DMS79 (cell line): ENCODE measurements around the gene TNP2.

Experiments used
- DNase-seq: peaks from one replicate; lab custom pipeline; 2025; lab: John Stamatoyannopoulos, UW

Gene TNP2

DNA sequence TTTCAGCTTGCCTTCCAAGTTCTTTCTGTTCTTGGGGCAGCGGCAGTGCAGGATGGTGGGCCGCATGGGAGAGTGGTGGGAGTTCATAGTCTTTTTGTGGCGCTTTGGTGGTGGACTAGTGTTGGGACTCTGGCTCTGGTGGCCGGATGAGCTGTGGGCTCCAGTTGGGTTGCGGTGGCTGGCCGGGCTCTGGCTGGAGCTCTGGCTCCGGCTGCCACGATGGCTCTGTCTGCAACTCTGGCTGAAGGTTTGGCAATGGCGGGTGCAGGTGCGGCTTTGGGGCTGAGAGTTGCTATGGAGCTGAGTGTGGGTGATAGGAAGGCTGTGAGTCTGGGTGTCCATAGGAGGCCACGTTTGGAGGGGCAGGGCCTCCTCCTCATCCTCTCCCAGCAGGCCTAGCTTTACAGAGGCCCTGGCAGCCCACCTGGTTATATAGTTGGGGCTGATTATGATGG lies at the start of gene TNP2:
TNP2 (minus strand) TSS at position 405 of the 455 bp plus-strand sequence; CDS start at position 342, 63 bp downstream.
- DNase-seq, result no peak

GRCh38 chr16:11318817-11319216 lies 49.7 kb upstream of the TNP2 start:
- no peak for DNase-seq

DNA sequence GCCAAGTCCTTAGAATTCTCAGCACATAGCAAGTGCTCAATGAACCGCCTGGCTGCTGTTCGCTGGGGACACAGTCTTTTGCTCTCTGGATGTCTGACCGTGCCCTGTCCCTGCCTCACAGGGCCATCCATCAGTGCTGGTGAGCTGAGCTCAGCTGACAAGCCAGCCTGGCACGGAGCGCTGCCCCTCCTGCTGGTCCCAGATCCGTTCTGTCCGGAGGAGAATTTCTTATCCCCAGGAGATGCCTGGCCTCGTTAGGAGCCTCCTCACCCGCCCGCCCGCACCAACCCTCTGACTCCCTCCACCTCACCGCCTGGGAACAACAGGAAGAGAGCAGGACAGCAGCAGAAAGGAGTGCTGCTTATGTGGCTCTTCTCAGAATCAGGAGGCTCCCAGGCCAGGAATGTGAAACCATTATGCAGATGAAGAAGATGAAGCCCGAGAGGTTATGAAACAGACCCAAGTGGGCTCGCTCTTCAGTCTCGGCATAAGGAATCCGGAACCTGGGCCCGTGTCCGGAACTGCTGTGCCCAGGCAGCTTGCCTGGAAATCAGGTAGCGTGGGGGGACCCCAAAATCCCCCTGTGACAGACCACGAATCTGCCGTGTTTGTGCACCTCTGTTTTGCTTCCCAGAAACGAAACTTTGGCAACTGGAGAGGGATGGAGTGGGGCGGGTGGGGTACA lies 47.3 kb upstream of the TNP2 start:
- no peak for DNase-seq

DNA sequence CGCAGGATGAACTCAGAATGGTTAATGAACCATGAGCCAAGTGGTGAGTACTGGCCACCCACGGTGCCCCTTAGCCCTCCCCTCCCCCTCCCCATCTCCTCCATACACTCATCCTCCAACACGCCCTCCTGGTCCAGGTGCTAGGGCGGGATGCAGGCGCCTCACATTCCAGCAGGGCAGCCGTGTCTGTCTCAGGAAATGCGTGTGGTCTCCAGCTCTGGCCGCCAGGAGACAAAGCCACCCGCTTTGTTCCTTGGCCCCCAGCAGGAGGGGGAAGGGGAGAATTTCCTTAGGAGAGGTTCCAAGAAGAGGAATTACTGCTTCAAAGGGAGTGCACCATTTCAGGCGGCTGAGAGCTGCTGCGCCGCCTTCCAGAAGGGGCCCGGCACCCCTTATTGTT lies 46.4 kb upstream of the TNP2 start:
- DNase-seq, result no peak

- DNase-seq, result no peak
Measured at GRCh38 chr16:11314309-11314894, 45.3 kb upstream of the TNP2 start.

GRCh38 chr16:11313493-11314308 lies 44.6 kb upstream of the TNP2 start:
- DNase-seq, result no peak

GRCh38 chr16:11312718-11313492 lies 43.8 kb upstream of the TNP2 start:
- DNase-seq, result peak; percentile 65

DNA sequence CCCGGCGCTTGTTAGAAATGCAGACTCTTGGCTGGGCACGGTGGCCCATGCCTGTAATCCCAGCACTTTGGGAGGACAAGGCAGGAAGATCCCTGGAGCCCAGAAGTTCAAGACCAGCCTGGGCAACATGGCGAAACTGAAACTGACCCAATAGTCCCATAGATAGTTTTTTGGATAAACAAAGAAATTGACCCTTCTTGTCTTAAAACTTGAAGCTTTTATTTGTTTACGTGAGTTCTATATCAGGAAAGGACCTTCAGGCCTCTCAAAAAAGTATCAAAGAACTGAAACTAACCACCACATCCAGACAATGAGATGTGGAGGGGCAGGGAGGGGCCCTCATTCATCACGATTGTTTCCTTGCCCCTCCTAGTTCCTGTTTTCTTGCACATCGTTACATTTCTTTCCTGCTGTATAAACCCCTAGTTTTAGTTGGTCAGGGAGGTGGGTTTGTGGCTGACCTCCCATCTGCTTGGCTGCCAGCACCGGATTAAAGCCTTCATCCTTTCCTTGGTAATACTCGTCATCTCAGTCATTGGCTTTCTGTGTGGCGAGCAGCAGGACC lies 42.0 kb upstream of the TNP2 start:
- DNase-seq, result no peak

GRCh38 chr16:11310634-11310977 lies 41.5 kb upstream of the TNP2 start:
- DNase-seq, result no peak

- DNase-seq, result no peak
Measured at GRCh38 chr16:11309895-11310633, 40.9 kb upstream of the TNP2 start.

- DNase-seq, result no peak
Measured at GRCh38 chr16:11308493-11309283, 39.6 kb upstream of the TNP2 start.

- no peak for DNase-seq
Measured at GRCh38 chr16:11307639-11308492, 38.7 kb upstream of the TNP2 start.

DNA sequence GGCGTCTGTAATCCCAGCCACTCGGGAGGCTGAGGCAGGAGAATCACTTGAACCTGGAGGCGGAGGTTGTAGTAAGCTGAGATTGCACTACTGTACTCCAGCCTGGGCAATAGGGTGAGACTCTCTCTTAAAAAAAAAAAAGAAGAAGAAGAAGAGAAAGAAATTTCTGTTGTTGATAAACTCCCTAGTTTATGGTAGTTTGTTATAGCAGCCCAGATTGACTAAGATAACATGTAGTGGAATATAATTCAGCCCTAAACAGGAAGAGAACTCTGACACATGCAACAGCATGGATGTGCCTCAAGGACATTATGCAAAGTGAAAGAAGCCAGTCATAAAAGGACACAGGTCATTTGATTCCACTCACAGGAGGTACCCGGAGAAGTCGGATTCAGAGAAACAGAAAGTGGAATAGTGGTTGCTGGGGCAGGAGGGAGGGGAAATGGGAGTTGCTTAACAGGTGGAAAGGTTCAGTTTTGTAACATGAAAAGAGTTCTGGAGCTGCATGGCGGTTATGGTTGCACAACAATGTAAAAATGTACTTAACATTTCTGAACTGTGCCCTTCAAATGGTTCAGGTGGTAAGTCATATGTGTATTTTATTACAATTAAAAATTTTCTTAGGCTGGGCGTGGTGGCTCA lies 38.0 kb upstream of the TNP2 start:
- no peak for DNase-seq

DNA sequence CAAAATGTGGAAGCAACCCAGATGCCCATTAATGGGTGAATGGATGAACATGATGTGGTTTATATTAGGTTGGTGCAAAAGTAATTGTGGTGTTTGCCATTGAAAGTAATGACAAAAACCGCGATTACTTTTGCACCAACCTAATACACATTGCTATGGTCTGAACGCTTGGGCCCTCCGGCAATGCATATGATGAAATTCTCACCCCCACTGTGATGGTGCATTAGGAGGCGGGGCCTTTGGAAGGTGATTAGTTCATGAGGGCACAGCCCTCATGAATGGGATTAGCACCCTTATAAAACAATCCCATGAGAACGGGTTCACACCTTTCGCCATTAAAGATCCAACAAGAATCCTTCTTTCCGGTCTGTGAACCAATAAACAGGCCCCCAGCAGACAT lies 37.3 kb upstream of the TNP2 start:
- no peak for DNase-seq

DNA sequence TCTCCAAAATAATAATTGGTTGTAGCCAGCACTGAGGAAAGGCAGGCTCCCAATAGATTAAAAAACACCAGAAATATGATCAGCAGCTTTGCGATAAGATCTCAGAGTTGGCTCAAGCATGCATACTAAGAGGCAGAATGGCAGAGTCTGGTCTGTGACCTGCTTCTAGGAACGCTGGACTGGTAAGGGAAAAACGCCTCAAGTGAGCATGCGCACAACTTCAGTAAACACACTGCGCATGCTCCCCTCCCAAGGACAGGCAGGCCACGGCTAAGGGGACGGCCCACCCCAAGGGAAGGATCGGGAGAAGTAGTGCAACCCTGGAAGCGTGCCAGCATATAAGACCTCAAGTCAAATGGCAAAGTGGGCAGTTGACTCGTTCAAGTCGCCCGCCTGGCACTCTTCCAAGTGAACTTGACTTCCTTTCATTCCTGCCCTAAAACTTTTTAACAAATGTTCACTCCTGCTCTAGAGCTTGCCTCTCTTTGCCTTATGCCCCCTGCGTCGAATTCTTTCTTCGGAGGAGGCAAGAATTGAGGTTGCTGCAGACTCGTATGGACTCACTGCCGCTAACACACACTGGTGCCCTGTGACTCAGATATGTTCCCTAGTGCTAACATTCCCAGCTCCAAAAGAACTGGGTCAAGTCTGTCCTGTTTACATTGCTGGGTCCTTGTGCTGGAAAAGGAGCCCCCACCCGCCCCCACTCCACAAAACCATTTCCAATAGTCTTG lies 34.4 kb upstream of the TNP2 start:
- peak; percentile 84 for DNase-seq

DNA sequence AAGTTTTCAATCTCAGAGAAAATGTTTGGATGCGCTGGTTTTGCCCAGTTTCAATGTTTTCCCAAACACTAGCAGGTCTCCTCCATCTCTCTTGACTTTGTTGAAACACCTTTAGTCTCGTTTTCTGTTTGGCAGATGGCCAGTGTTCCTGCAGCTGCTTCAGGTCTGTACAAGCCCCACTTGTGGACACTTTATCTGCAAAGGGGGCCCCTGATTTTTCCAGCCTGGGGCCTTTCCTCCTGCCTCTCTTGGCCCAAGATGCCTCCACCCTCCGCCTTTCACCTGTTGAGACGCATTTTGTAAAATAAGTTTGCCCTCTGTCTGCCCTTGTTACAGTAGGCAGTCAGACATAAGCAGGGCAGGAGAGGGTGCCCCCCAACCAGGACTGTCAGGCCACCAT lies 33.9 kb upstream of the TNP2 start:
- DNase-seq, result peak; percentile 90

- DNase-seq, result no peak
Measured at GRCh38 chr16:11301645-11302501, 32.7 kb upstream of the TNP2 start.
